A549 (cell line): ENCODE data around the gene ENPP4. TPM values are rescaled to one million over a fixed set of nuclear protein-coding genes. Genes with fewer than 3 reads are reported as not detected.

ENCODE experiments used
- ATAC-seq, 2 experiments: fragments of 200-7000 bp in 1 of 2; fragments of >200 bp in 1 of 2; cut with Nextera tagmentation in 1 of 2; cut with Tn5 transposase in 1 of 2; 3 replicates each; pipeline versions ENCODE4 v1.8.0 to v1.9.1; 2018 to 2020; ENCODE audit warnings: mild to moderate bottlenecking in 1 of 2, moderate library complexity in 1 of 2
- CTCF ChIA-PET: fragments of 300-600 bp; sonication (Branson Sonifier 250); formaldehyde crosslinking; extraction: SDS; loops from one replicate; lab custom pipeline; 2021; ENCODE audit warnings: antibody characterized with exemption, inconsistent platforms; lab: Yijun Ruan, JAX
- POLR2A ChIA-PET: fragments of 350-600 bp; formaldehyde crosslinking; extraction: SDS; loops from one replicate; lab custom pipeline; 2021; ENCODE audit warnings: antibody characterized with exemption, inconsistent platforms; lab: Yijun Ruan, JAX
- DNase-seq, 2 experiments: peaks; one replicate each; pipeline versions ENCODE4 v3.0.0 to v3.0.0-alpha.2; 2011 to 2016; ENCODE audit warnings: low read depth in 1 of 2, low spot score in 1 of 2
- FAIRE-seq: peaks from 2 replicates; lab custom pipeline; 2011; peaks lifted over from hg19 to GRCh38; lab: Jason Lieb, UNC
- H3K27ac ChIP-seq, 2 experiments: fragments of >200 bp; sonication (Bioruptor Twin); formaldehyde crosslinking; 3 replicates each; pipeline ENCODE4 v1.5.1; 2016 to 2017
- H3K4me1 ChIP-seq: fragments of >200 bp; sonication (Bioruptor Twin); formaldehyde crosslinking; 3 replicates; pipeline ENCODE4 v1.6.1; 2016
- H3K4me2 ChIP-seq: fragments of >200 bp; sonication (Bioruptor Twin); formaldehyde crosslinking; 3 replicates; pipeline ENCODE4 v1.6.1; 2016
- H3K4me3 ChIP-seq: fragments of >200 bp; sonication (Bioruptor Twin); formaldehyde crosslinking; 3 replicates; pipeline ENCODE4 v1.5.1; 2016
- H3K9me3 ChIP-seq: fragments of >200 bp; sonication (Bioruptor Twin); formaldehyde crosslinking; 3 replicates; pipeline ENCODE4 v1.6.1; 2016
- ATOH8 ChIP-seq: fragments of 250-450 bp; sonication (Bioruptor Pico); IDR thresholded peaks from 2 replicates; pipeline ENCODE4 v1.5.0; 2020; ENCODE audit warnings: low read depth, mild to moderate bottlenecking, moderate library complexity
- BCL3 ChIP-seq: fragments of >200 bp; sonication (Bioruptor Twin); formaldehyde crosslinking; IDR thresholded peaks from 3 replicates; pipeline ENCODE4 v1.6.1; 2016
- BHLHE40 ChIP-seq: IDR thresholded peaks from 2 replicates; pipeline ENCODE4 v1.6.1; 2012; ENCODE audit warnings: low read depth, low read length, inconsistent platforms
- CEBPB ChIP-seq, 2 experiments: fragments of >200 bp in 1 of 2; sonication (Bioruptor Twin) in 1 of 2; formaldehyde crosslinking in 1 of 2; IDR thresholded peaks; 2 replicates each; pipeline ENCODE4 v1.6.1; 2012 to 2016
- CHD4 ChIP-seq: fragments of 200-600 bp; sonication (generic); IDR thresholded peaks from 2 replicates; pipeline ENCODE4 v1.6.1; 2016; ENCODE audit warnings: antibody characterized with exemption, mild to moderate bottlenecking, borderline replicate concordance
- E2F6 ChIP-seq: IDR thresholded peaks from 2 replicates; pipeline ENCODE4 v1.6.1; 2012; ENCODE audit warnings: low read depth, borderline replicate concordance
- EHF ChIP-seq: fragments of 250-450 bp; sonication (Bioruptor Pico); IDR thresholded peaks from 2 replicates; pipeline ENCODE4 v1.5.0; 2020; ENCODE audit warnings: mild to moderate bottlenecking
- EHMT2 ChIP-seq: fragments of 200-600 bp; sonication (generic); IDR thresholded peaks from 2 replicates; pipeline ENCODE4 v1.6.1; 2016; ENCODE audit warnings: antibody characterized with exemption, low read depth, mild to moderate bottlenecking, moderate library complexity
- FOSB ChIP-seq: fragments of 250-450 bp; sonication (Bioruptor Pico); IDR thresholded peaks from 2 replicates; pipeline ENCODE4 v1.5.0; 2020; ENCODE audit warnings: mild to moderate bottlenecking, moderate library complexity
- GATA3 ChIP-seq: IDR thresholded peaks from 2 replicates; pipeline ENCODE4 v1.6.1; 2012; ENCODE audit warnings: borderline replicate concordance
- HEYL ChIP-seq: fragments of 250-450 bp; sonication (Bioruptor Pico); IDR thresholded peaks from 2 replicates; pipeline ENCODE4 v1.8.0; 2021; ENCODE audit warnings: mild to moderate bottlenecking, moderate library complexity
- HMGXB4 ChIP-seq: fragments of 250-450 bp; sonication (Bioruptor Pico); IDR thresholded peaks from 2 replicates; pipeline ENCODE4 v1.5.0; 2021; ENCODE audit warnings: mild to moderate bottlenecking, moderate library complexity, borderline replicate concordance
- JUN ChIP-seq, 2 experiments: fragments of >200 bp; sonication (Bioruptor Twin); formaldehyde crosslinking; IDR thresholded peaks; 2 replicates in 1 of 2; 3 replicates in 1 of 2; pipeline ENCODE4 v1.6.1; 2016 to 2017
- MAFK ChIP-seq: fragments of 450-650 bp; IDR thresholded peaks from 2 replicates; pipeline ENCODE4 v1.6.1; 2014; ENCODE audit not compliant: partially characterized antibody
- MYC ChIP-seq: IDR thresholded peaks from 2 replicates; pipeline ENCODE4 v1.6.1; 2012; ENCODE audit warnings: mild to moderate bottlenecking, inconsistent platforms, low read length, improper control_type of control experiment, borderline replicate concordance
- PBX3 ChIP-seq: IDR thresholded peaks from 2 replicates; pipeline ENCODE4 v1.6.1; 2012
- PHF8 ChIP-seq: fragments of 200-600 bp; sonication (generic); IDR thresholded peaks from 2 replicates; pipeline ENCODE4 v1.6.1; 2016; ENCODE audit warnings: low read depth, mild to moderate bottlenecking, antibody characterized with exemption, moderate library complexity, borderline replicate concordance
- POLR2A ChIP-seq: IDR thresholded peaks from 2 replicates; pipeline ENCODE4 v1.6.1; 2012; ENCODE audit warnings: mild to moderate bottlenecking, low read length
- POLR2AphosphoS2 ChIP-seq: conservative IDR thresholded peaks from 2 replicates; pipeline ENCODE4 v1.6.1; 2012; ENCODE audit warnings: low read length, improper control_type of control experiment, inconsistent platforms
- RAD21 ChIP-seq, 2 experiments: fragments of >200 bp in 1 of 2; sonication (Bioruptor Twin) in 1 of 2; formaldehyde crosslinking in 1 of 2; IDR thresholded peaks in 1 of 2; conservative IDR thresholded peaks in 1 of 2; 2 replicates in 1 of 2; 3 replicates in 1 of 2; pipeline ENCODE4 v1.6.1; 2012 to 2018; ENCODE audit warnings: inconsistent platforms in 1 of 2
- RNF2 ChIP-seq: fragments of 200-600 bp; sonication (generic); IDR thresholded peaks from 2 replicates; pipeline ENCODE4 v1.6.1; 2016; ENCODE audit warnings: low read depth, mild to moderate bottlenecking, antibody characterized with exemption, moderate library complexity, borderline replicate concordance
- ZFP36 ChIP-seq: fragments of 450-650 bp; IDR thresholded peaks from 2 replicates; pipeline ENCODE4 v1.6.1; 2014; ENCODE audit warnings: borderline replicate concordance; ENCODE audit not compliant: partially characterized antibody
- ZSCAN20 ChIP-seq: fragments of 250-450 bp; sonication (Bioruptor Pico); IDR thresholded peaks from 2 replicates; pipeline ENCODE4 v1.8.0; 2022; ENCODE audit warnings: mild to moderate bottlenecking, moderate library complexity
- WGBS: methylation state at CpG from one replicate; pipeline ENCODE4 v1.1.6; 2017; ENCODE audit errors: missing lambda C conversion rate; 5-methylcytosine and 5-hydroxymethylcytosine counted together
- polyA plus RNA-seq, 4 experiments: library from polyadenylated mRNA; depleted of rRNA in 3 of 4; stranded (reverse); fragments of >200 nt; fragmentation: RNase III in 1 of 4; extraction: RNeasy Plus Mini Kit Qiagen cat#74134 plus additional on column Dnase treatment in 1 of 4; gene quantifications; 2 replicates in 3 of 4; 3 replicates in 1 of 4; pipeline ENCODE4 v1.2.3, GENCODE V29; 2011 to 2017
- TF ChIP-seq, protein P1 (sequence below): fragments of 200-600 bp; sonication (generic); IDR thresholded peaks from 2 replicates; pipeline ENCODE4 v1.6.1; 2016; ENCODE audit warnings: antibody characterized with exemption, mild to moderate bottlenecking, moderate library complexity
- TF ChIP-seq, protein P2 (sequence below): IDR thresholded peaks from 2 replicates; pipeline ENCODE4 v1.6.1; 2012
- TF ChIP-seq, protein P3 (sequence below): fragments of >200 bp; sonication (Bioruptor Twin); formaldehyde crosslinking; IDR thresholded peaks from 3 replicates; pipeline ENCODE4 v1.5.1; 2016
- TF ChIP-seq, protein P4 (sequence below): fragments of >200 bp; sonication (Bioruptor Twin); formaldehyde crosslinking; IDR thresholded peaks from 2 replicates; pipeline ENCODE4 v1.6.1; 2016

Gene ENPP4
- polyA plus RNA-seq, 2 of the 4 experiments (the other 2 are of a cell fraction), result 0.65 to 1.0 TPM

DNA sequence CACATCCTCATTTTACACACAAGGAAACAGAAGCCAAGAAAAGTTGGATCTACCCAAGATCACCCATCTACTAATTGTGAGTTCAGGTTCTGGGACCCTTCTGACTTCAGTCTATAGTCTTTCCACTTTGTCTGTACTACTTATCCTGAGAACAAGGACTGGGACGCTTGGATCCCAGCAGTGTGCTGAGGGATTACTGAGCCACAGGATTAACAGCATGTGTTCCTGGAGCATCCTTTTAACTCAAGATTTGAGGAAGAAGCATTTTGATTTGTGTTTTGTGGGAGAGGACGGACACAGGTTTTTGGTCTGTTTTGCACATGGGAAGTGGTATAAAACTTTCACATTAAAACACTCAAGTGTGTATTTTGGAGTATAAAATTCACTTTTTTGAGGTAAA lies 4.4 kb downstream of the ENPP4 start:
- 4% methylated on average over 2 of the region's 2 CpGs for WGBS
- ChIA-PET CTCF (no interaction called here), POLR2A (no interaction called here)
- no peak overlapping the region for H3K4me2 ChIP-seq
- H3K9me3 ChIP-seq, result no peaks in the 10 kb centered on the region
- DNase-seq (no peak), FAIRE-seq (no peak), ATAC-seq (no peak)
- H3K27ac ChIP-seq, result no peak overlapping the region
- H3K4me3 ChIP-seq, result no peak overlapping the region
- TF ChIP-seq GATA3 (no peak), JUN (IDR thresholded peaks at IDR 0.05) (no peak), POLR2A (no peak), PBX3 (no peak), E2F6 (no peak), MAFK (no peak), HEYL (no peak), BHLHE40 (no peak), ZFP36 (no peak), FOSB (no peak), CEBPB (IDR thresholded peaks at IDR 0.05) (no peak), CHD4 (no peak), ZSCAN20 (CRISPR knock-in tag) (no peak), POLR2AphosphoS2 (no peak), BCL3 (no peak), RNF2 (no peak)
- TF ChIP-seq, protein P1, sequence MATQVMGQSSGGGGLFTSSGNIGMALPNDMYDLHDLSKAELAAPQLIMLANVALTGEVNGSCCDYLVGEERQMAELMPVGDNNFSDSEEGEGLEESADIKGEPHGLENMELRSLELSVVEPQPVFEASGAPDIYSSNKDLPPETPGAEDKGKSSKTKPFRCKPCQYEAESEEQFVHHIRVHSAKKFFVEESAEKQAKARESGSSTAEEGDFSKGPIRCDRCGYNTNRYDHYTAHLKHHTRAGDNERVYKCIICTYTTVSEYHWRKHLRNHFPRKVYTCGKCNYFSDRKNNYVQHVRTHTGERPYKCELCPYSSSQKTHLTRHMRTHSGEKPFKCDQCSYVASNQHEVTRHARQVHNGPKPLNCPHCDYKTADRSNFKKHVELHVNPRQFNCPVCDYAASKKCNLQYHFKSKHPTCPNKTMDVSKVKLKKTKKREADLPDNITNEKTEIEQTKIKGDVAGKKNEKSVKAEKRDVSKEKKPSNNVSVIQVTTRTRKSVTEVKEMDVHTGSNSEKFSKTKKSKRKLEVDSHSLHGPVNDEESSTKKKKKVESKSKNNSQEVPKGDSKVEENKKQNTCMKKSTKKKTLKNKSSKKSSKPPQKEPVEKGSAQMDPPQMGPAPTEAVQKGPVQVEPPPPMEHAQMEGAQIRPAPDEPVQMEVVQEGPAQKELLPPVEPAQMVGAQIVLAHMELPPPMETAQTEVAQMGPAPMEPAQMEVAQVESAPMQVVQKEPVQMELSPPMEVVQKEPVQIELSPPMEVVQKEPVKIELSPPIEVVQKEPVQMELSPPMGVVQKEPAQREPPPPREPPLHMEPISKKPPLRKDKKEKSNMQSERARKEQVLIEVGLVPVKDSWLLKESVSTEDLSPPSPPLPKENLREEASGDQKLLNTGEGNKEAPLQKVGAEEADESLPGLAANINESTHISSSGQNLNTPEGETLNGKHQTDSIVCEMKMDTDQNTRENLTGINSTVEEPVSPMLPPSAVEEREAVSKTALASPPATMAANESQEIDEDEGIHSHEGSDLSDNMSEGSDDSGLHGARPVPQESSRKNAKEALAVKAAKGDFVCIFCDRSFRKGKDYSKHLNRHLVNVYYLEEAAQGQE, result no peak
- TF ChIP-seq, protein P2, sequence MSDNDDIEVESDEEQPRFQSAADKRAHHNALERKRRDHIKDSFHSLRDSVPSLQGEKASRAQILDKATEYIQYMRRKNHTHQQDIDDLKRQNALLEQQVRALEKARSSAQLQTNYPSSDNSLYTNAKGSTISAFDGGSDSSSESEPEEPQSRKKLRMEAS, result no peak
- TF ChIP-seq, protein P3, sequence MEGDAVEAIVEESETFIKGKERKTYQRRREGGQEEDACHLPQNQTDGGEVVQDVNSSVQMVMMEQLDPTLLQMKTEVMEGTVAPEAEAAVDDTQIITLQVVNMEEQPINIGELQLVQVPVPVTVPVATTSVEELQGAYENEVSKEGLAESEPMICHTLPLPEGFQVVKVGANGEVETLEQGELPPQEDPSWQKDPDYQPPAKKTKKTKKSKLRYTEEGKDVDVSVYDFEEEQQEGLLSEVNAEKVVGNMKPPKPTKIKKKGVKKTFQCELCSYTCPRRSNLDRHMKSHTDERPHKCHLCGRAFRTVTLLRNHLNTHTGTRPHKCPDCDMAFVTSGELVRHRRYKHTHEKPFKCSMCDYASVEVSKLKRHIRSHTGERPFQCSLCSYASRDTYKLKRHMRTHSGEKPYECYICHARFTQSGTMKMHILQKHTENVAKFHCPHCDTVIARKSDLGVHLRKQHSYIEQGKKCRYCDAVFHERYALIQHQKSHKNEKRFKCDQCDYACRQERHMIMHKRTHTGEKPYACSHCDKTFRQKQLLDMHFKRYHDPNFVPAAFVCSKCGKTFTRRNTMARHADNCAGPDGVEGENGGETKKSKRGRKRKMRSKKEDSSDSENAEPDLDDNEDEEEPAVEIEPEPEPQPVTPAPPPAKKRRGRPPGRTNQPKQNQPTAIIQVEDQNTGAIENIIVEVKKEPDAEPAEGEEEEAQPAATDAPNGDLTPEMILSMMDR, result no peak
- H3K4me1 ChIP-seq, result no peaks in the 10 kb centered on the region

DNA sequence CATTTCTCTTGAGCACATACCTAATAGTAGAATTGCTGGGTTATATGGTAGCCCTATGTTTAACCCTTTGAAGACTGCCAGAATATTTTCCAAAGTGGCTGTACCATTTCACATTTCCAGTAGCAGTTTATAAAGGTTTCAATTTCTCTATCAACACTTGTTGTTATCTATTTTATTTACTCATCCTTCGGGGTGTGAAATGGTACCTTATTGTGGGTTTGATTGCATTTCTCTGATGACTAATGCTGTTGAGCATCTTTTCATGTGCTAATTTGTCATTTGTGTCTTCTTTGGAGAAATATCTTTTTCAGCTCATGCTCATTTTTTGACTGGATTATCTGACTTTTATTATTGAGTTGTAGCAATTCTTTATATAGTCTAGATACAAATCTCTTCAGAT lies 5.4 kb downstream of the ENPP4 start:
- FAIRE-seq (no peak), DNase-seq (no peak), ATAC-seq (no peak)
- Histone ChIP-seq H3K9me3 (no peaks in the 10 kb centered on the region), H3K4me2 (no peak overlapping the region), H3K4me1 (no peaks in the 10 kb centered on the region), H3K27ac (no peak overlapping the region), H3K4me3 (no peak overlapping the region)
- POLR2A ChIA-PET, result no interaction called here
- CTCF ChIA-PET, result no interaction called here
- 5% methylated on average over 1 of the region's 1 CpG for WGBS
- TF ChIP-seq PHF8 (no peak), FOSB (no peak), MYC (no peak), ZFP36 (no peak), EHMT2 (no peak), EHF (CRISPR knock-in tag) (no peak), RAD21 (conservative IDR thresholded peaks at IDR 0.05 in 1 of 2, IDR thresholded peaks at IDR 0.05 in 1 of 2) (no peak), ATOH8 (no peak), HMGXB4 (CRISPR knock-in tag) (no peak), MAFK (no peak)
- TF ChIP-seq, protein P4, sequence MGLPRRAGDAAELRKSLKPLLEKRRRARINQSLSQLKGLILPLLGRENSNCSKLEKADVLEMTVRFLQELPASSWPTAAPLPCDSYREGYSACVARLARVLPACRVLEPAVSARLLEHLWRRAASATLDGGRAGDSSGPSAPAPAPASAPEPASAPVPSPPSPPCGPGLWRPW, result no peak
